Retinal pigment epithelial cell (primary cell): ENCODE data around the gene TTC7B.

ENCODE experiments used
- DNase-seq: peaks from one replicate; pipeline ENCODE4 v3.0.0-alpha.2; 2010; ENCODE audit warnings: low read depth
- H3K4me3 ChIP-seq: 2 replicates; pipeline ENCODE4 v1.5.1; 2011; ENCODE audit warnings: mild to moderate bottlenecking, low read length, control low read depth, moderate library complexity
- TF ChIP-seq, protein P1 (sequence below): conservative IDR thresholded peaks from 2 replicates; pipeline ENCODE4 v1.5.1; 2011; ENCODE audit warnings: low read depth, low read length, control low read depth, inconsistent platforms

The TTC7B gene

DNA sequence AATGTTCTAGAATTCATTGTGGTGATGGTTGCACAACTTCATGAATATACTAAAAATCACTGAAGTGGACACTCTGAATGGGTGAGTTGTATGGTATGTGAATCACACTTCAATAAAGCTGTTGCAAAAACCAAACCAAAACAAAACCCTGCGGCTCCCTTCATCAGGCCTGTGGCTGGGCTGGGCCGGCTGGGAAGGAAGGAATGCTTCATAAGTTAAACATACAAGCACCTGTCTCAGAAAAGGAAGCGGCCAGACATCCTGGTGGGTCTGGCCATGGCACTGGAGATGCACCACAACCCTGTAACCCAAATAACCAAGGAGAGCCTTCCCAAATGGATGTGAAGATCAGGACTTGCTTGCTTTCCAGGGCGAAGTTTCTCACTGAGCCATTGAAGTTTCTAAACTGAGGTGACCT lies 34.9 kb downstream of the TTC7B start:
- no peak for DNase-seq
- H3K4me3 ChIP-seq, result no peak overlapping the region
- TF ChIP-seq, protein P1, sequence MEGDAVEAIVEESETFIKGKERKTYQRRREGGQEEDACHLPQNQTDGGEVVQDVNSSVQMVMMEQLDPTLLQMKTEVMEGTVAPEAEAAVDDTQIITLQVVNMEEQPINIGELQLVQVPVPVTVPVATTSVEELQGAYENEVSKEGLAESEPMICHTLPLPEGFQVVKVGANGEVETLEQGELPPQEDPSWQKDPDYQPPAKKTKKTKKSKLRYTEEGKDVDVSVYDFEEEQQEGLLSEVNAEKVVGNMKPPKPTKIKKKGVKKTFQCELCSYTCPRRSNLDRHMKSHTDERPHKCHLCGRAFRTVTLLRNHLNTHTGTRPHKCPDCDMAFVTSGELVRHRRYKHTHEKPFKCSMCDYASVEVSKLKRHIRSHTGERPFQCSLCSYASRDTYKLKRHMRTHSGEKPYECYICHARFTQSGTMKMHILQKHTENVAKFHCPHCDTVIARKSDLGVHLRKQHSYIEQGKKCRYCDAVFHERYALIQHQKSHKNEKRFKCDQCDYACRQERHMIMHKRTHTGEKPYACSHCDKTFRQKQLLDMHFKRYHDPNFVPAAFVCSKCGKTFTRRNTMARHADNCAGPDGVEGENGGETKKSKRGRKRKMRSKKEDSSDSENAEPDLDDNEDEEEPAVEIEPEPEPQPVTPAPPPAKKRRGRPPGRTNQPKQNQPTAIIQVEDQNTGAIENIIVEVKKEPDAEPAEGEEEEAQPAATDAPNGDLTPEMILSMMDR, result no peak

GRCh38 chr14:90780519-90780918 lies 35.7 kb downstream of the TTC7B start:
- TF ChIP-seq, protein P1, result no peak
- H3K4me3 ChIP-seq, result no peak overlapping the region
- DNase-seq, result no peak

GRCh38 chr14:90778571-90779255 lies 37.5 kb downstream of the TTC7B start:
- TF ChIP-seq, protein P1, result no peak
- no peak for DNase-seq
- no peak overlapping the region for H3K4me3 ChIP-seq

DNA sequence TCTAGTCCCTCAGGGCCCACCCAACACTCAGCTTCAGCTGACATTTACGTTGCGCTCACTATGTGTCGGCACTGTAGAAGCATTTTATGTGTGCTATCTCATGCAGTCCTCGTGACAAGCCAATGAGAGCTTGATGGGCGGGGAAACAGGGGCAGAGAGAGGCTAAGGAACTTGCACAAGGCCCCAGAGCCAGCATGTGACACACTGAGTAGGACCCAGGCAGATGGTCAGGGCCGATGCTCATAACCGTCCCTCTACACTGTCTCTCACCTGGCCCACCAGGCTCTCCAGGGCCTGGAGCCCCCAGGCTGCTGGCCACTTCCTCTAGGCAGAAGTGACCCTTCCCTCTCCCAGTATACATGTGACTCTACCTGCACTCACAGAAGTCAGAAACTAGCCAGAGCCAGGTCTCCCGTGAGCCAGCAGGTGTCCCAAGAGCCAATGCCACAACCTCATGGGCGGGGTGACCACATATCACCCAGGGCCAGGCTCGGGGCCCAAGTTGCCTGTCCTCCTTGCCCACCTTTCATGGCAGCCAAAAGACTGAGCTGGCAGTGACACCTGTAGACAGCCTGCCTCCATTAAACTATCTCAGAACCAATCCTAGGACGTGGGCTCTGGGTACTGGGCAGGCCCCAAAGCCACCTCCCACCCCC lies 38.3 kb downstream of the TTC7B start:
- TF ChIP-seq, protein P1, result no peak
- DNase-seq, result no peak
- H3K4me3 ChIP-seq, result no peak overlapping the region

- no peak overlapping the region for H3K4me3 ChIP-seq
- TF ChIP-seq, protein P1, result no peak
- no peak for DNase-seq
These were observed 38.9 kb downstream of the TTC7B start for GRCh38 chr14:90777358-90777757.

DNA sequence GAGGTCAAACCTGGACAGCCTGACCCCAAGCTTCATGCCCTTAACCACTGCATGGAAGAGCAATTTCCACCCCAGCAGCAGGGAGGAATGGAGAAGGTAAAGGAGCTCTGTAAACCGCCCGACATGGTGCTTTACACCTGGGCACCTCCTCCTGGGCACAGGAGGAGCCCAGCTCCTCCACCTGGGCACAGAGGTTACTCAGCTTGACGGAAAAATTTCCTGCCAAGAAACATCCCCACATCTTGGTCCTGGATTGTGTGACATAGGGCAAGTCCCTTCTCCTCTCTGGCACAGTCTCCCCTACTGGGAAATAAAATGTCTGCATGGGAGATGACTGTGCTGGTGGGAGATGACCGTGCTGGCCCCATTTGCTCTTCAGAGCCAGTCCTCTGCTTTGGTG lies 40.8 kb downstream of the TTC7B start:
- no peak for DNase-seq
- TF ChIP-seq, protein P1, result no peak
- H3K4me3 ChIP-seq, result no peak overlapping the region

- no peak for DNase-seq
- TF ChIP-seq, protein P1, result no peak
- no peak overlapping the region for H3K4me3 ChIP-seq
These were observed 41.9 kb downstream of the TTC7B start for GRCh38 chr14:90774316-90774715.
